ENCODE results near the gene PHF12. TPM values are rescaled to one million over a fixed set of nuclear protein-coding genes. Genes with fewer than 3 reads are reported as not detected.

The PHF12 gene
- total RNA-seq, 1 experiment from 2014 or later = 35.7 TPM

DNA sequence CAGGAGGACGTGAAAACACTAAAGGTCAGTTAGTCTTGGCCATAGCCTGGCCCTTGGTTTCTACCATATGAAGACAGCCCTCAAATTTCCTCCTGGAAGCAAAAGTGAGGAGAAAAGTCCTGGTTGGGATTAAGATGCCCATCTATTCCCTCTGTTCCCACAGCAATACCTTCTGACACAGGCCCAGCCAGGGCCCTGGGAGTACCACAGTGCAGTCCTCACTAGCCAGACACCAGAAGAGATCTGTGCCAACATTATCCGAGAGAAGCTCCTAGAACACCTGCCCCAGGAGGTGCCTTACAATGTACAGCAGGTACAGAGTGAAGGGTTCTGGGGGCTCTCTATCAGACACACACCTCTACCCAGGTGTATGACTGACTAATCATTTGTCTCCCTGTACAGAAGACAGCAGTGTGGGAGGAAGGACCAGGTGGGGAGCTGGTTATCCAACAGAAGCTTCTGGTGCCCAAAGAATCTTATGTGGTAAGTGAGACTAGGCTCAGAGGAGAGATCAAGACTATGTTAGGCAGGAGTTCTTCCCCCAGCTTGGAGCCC lies 92.4 kb downstream of the PHF12 start:
- intact Hi-C loops (cut with micrococcal nuclease) = no loop called here

DNA sequence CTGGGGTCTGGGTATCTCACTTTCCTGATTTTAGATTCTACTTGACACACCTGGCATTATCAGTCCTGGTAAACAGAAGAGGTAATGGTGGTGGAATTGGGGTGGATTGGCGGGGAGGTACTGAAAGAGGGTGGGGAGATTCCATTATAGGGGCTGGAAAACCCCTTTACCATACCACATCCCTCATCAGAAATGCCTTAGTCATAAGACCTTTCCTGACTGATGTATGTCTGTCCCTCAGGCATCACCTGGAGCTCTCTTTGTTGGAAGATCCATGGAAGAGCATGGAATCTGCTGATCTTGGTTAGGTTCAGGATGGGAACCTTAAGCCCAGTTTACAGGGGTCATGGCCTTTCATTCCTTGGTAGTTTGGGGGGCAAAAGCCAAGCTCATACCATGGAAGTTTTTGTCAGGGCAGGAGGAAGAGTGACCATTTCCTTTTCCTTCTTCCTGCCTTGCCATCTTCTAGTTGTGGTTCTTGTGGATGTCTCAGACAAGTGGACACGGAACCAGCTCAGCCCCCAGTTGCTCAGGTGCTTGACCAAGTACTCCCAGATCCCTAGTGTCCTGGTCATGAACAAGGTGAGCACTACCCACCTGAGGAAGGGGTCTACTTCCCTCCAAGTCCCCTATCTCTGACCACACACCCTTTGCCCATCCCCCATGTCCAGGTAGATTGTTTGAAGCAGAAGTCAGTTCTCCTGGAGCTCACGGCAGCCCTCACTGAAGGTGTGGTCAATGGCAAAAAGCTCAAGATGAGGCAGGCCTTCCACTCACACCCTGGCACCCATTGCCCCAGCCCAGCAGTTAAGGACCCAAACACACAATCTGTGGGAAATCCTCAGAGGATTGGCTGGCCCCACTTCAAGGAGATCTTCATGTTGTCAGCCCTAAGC lies 93.2 kb downstream of the PHF12 start:
- Histone ChIP-seq H3K4me1 (ENCODE audit: control insufficient read depth in 1 of 2, insufficient read depth in 2 of 2, low read length in 2 of 2) (peaks cover 7 to 22% of the 10 kb centered on the region in 2 experiments; a peak in 3 of 4 replicates), H2AFZ (ENCODE audit: low read depth, low read length, poor library complexity, severe bottlenecking) (no peak overlapping the region), H3K79me2 (ENCODE audit: insufficient read depth, low read length) (peaks cover 16% of the 10 kb centered on the region), H3K9me2 (ENCODE audit: insufficient read depth) (no peaks in the 10 kb centered on the region), H3K36me3 (ENCODE audit: control insufficient read depth in 1 of 2, insufficient read depth in 2 of 2, low read length in 2 of 2) (peaks cover 9 to 17% of the 10 kb centered on the region in 2 experiments; a peak in 3 of 4 replicates), H3K4me2 (ENCODE audit: low read length) (no peak overlapping the region), H4K20me1 (ENCODE audit: insufficient read depth) (no peaks in the 10 kb centered on the region), H3K27me3 (ENCODE audit: insufficient read depth, low read length) (no peaks in the 10 kb centered on the region), H3K9me3 (ENCODE audit: control insufficient read depth in 1 of 2, insufficient read depth in 1 of 2, low read depth in 1 of 2, low read length in 2 of 2) (no peaks in the 10 kb centered on the region), H3K9ac (ENCODE audit: low read length) (no peak overlapping the region), H3K4me3 (replicated peaks in 1 of 2; ENCODE audit: low read depth in 1 of 2, low read length in 2 of 2) (no peak overlapping the region), H3K27ac (ENCODE audit: low read depth, low read length) (no peak overlapping the region)
- ATAC-seq = no peak
- POLR2A ChIA-PET = no interaction called here
- no peak for DNase-seq (ENCODE audit: low read depth, low spot score)
- CTCF ChIA-PET = interaction anchor here (1.0 kb wide), 1 partner anchor 95 kb away, joined by 3 read pairs; no protein-coding TSS in a partner anchor
- BruUV-seq (replicated peaks) = no TSS peak
- RAD21 ChIA-PET (ENCODE audit: low non-redundant PET in 1 of 2, low total read pairs in 2 of 2, uncharacterized antibody in 2 of 2, unreplicated experiment in 2 of 2) = no interaction called here
- TF ChIP-seq SP1 (IDR thresholded peaks at IDR 0.05; ENCODE audit: low read depth) = no peak
- no peak for TF ChIP-seq SIN3A (IDR thresholded peaks at IDR 0.05; ENCODE audit: low read depth)
- TF ChIP-seq, protein P1, sequence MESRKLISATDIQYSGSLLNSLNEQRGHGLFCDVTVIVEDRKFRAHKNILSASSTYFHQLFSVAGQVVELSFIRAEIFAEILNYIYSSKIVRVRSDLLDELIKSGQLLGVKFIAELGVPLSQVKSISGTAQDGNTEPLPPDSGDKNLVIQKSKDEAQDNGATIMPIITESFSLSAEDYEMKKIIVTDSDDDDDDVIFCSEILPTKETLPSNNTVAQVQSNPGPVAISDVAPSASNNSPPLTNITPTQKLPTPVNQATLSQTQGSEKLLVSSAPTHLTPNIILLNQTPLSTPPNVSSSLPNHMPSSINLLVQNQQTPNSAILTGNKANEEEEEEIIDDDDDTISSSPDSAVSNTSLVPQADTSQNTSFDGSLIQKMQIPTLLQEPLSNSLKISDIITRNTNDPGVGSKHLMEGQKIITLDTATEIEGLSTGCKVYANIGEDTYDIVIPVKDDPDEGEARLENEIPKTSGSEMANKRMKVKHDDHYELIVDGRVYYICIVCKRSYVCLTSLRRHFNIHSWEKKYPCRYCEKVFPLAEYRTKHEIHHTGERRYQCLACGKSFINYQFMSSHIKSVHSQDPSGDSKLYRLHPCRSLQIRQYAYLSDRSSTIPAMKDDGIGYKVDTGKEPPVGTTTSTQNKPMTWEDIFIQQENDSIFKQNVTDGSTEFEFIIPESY (IDR thresholded peaks at IDR 0.05; ENCODE audit: extremely low read depth, insufficient replicate concordance, low read length) = no peak
- intact Hi-C loops (cut with micrococcal nuclease) = no loop called here

More for the DNA sequence above, 92.4 kb downstream of the PHF12 start:
- ChIA-PET POLR2A (no interaction called here), RAD21 (ENCODE audit: low non-redundant PET in 1 of 2, low total read pairs in 2 of 2, uncharacterized antibody in 2 of 2, unreplicated experiment in 2 of 2) (no interaction called here), CTCF (interaction anchor here (1.0 kb wide), 1 partner anchor 95 kb away, joined by 3 read pairs; no protein-coding TSS in a partner anchor)
- no peak overlapping the region for H3K4me3 ChIP-seq (replicated peaks in 1 of 2; ENCODE audit: low read depth in 1 of 2, low read length in 2 of 2)
- TF ChIP-seq EGR1 (IDR thresholded peaks at IDR 0.05; ENCODE audit: low read depth) (no peak), SP1 (IDR thresholded peaks at IDR 0.05; ENCODE audit: low read depth) (no peak), POLR2AphosphoS5 (IDR thresholded peaks at IDR 0.05; ENCODE audit: low read depth, low read length) (no peak), ZNF274 (IDR thresholded peaks at IDR 0.05; ENCODE audit: low read depth, low read length) (no peak), CEBPB (IDR thresholded peaks at IDR 0.05; ENCODE audit: low read depth) (no peak)
- H3K9me2 ChIP-seq (ENCODE audit: insufficient read depth) = no peaks in the 10 kb centered on the region
- no peak overlapping the region for H3K4me2 ChIP-seq (ENCODE audit: low read length)
- no peak overlapping the region for H2AFZ ChIP-seq (ENCODE audit: low read depth, low read length, poor library complexity, severe bottlenecking)
- H3K9me3 ChIP-seq (ENCODE audit: control insufficient read depth in 1 of 2, insufficient read depth in 1 of 2, low read depth in 1 of 2, low read length in 2 of 2) = no peaks in the 10 kb centered on the region
- no TSS peak for BruUV-seq (replicated peaks)
- ATAC-seq (no peak), DNase-seq (ENCODE audit: low read depth, low spot score) (no peak)
- H3K9ac ChIP-seq (ENCODE audit: low read length) = no peak overlapping the region
- H3K36me3 ChIP-seq (ENCODE audit: control insufficient read depth in 1 of 2, insufficient read depth in 2 of 2, low read length in 2 of 2) = peaks cover 9 to 17% of the 10 kb centered on the region in 2 experiments; a peak in 3 of 4 replicates
- peaks cover 7 to 22% of the 10 kb centered on the region in 2 experiments; a peak in 3 of 4 replicates for H3K4me1 ChIP-seq (ENCODE audit: control insufficient read depth in 1 of 2, insufficient read depth in 2 of 2, low read length in 2 of 2)
- H3K27me3 ChIP-seq (ENCODE audit: insufficient read depth, low read length) = no peaks in the 10 kb centered on the region
- peaks cover 16% of the 10 kb centered on the region for H3K79me2 ChIP-seq (ENCODE audit: insufficient read depth, low read length)
- no peak overlapping the region for H3K27ac ChIP-seq (ENCODE audit: low read depth, low read length)
- H4K20me1 ChIP-seq (ENCODE audit: insufficient read depth) = no peaks in the 10 kb centered on the region
